ENCODE data around the gene HYAL1.

HYAL1 gene, protein sequence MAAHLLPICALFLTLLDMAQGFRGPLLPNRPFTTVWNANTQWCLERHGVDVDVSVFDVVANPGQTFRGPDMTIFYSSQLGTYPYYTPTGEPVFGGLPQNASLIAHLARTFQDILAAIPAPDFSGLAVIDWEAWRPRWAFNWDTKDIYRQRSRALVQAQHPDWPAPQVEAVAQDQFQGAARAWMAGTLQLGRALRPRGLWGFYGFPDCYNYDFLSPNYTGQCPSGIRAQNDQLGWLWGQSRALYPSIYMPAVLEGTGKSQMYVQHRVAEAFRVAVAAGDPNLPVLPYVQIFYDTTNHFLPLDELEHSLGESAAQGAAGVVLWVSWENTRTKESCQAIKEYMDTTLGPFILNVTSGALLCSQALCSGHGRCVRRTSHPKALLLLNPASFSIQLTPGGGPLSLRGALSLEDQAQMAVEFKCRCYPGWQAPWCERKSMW

DNA sequence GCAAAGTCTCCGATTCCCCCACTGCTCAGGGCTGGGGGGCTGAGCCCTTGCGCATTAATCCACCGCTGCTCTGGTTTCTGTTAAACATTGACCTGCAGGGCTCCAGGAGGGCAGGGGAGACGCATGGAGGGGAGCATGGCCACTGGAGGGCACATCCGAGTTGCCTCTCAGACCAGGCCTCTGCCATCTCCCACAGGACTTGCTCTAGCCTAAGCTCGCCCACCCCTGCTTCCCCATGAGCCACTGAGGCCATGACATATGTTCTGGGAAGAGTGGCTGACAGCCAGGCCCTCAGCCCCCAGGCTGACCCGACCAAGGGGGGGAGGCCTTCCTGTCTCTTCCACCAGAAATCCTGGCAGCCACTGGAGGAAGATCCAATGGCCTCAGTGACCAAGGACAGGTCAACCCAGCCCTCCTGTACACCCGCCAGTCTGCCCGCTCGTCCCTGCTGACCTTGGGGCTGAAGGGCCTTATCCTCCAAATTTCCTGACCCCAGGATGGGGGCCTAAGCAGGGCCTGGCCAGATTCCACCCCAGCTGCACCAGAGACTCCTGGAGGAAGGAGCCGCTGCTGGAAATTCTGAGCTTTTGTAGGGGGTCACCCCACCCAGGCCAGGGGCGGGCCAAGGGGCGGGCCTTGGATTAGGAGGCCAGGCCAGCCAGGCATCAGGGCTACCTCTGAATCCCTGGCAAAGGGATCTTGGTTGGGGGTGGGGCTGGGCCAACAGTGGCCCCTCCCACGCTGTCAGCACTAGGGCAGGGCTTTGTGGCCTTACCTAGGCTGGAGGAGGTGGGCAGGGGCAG, at the start of gene HYAL1:
HYAL1 (minus strand) TSS at position 562 of the 803 bp plus-strand sequence. CDS start 618 bp downstream, outside the sequence.
- no peak for DNase-seq

DNA sequence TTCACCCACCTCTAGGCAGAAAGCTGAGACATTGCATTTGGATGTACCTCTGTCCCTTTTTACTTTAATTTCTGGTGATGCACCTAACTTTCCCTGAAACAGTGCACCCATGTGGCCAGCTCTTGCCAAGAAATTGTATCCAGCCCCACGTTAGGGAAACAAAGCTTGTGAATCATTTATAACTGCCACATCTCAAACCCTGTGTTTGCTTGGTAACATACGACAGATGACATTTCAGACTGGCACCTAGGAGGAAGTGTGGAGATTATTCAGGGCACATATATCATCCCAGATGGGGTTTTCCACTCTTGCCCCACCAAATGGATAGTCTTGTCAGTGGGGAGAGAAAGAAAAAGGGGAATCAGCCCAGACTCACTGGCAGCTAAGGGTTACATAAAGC, 49.4 kb upstream of the HYAL1 start:
- DNase-seq: no peak

DNA sequence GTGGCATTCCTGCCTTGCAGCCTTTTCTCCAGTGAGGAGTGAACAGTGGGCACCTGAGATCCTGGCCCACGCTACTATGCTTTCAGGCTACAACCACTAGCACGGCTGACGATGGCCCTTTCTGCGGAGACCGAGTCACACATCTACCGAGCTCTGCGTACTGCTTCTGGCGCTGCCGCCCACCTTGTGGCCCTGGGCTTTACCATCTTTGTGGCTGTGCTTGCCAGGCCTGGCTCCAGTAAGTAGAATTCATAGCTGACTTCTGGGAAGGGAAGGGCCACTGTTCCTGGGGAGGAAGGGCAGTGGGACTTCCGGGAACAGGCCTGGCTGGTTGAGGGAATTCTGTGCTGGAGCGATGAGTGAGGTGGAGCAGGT, 47.9 kb upstream of the HYAL1 start:
- no peak for DNase-seq

DNA sequence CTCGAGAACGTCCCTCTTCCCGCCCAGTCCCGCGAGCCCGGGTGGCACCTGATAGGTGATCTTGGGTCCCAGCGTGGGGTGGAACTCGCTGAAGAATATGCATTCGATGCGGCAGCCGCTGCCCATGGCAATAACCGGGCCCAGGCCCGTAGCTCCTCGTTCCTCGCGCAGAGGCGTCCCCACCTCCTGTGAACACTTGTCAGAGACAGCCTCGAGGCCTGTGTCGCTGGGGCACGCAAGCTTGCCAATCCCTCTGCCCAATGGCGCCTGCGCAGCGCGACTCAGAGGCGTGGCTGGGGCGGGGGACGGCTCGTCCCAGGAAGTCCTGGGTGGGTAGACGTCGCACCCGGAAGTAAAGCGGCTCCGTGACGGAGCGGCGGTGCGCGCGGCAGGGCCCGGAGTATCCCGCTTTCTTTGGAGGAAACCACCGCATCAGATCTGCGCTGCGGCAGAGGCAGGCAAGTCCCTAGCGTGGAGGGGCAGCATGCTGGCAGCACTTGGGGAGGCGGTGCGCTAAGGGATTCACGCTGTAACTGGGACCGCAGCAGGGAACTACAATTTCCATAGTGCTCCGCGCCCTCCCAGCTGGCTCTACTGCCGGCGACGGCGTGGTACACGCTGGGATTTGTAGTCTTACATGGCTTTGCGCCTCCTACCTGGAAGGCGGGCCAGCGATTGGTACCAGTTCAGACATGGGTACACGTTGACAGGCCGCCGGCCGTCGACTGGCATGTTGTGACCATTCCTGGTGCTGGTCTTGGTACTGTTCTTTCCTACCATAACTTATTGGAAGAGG, 47.4 kb upstream of the HYAL1 start, which contains the start of the genes CYB561D2 and NPRL2:
CYB561D2 (plus strand) TSS at position 336 of the 796 bp plus-strand sequence. CDS start 572 bp downstream, outside the sequence.
NPRL2 (minus strand) TSS at position 249 of the 796 bp plus-strand sequence; CDS start at position 126, 123 bp downstream.
- DNase-seq: peak; percentile 97 to 99

DNA sequence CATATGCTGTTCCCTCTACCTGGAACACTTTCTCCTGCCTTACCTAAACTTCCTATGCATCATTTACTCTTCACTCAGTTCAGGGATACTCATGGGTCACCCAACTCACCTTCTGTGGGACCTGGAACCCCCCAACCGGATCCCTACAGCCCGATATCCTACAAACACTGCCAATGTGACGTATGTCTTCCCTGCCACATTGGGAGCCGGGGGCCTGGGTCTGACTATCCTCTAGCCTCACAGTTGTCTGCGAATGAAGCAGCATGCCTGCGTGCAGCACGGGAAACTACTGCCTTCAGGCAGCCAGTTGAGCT, 46.8 kb upstream of the HYAL1 start:
- DNase-seq: no peak

DNA sequence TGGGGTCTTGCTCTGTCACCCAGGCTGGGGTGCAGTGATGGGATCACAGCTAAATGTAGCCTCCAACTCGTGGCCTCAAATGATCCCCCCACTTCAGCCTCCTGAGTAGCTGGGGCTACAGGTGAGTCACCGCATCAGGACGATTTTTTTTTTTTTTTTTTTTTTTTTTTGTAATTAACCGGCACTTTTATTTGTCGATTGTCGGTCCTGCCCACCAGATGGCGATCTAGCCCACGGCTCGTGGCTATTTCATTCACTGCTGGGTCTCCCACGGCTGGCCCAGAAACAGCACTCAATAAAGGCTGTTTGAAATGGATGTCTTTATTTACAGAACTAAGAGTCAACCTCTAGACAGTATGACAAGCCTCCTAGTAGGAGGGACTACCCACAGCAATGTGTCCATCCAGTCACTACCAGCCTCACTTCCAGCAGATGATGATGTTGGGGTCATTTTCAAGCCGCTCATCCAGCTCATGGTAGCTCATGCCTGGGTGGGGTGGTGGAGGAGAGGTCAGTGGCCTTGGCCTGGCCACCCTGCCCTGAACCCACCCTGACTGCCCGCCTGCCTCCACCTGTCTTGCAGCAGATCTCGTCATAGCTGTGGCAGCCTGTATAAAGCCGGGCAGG, 43.9 kb upstream of the HYAL1 start:
- DNase-seq: peak; percentile 61 to 64

DNA sequence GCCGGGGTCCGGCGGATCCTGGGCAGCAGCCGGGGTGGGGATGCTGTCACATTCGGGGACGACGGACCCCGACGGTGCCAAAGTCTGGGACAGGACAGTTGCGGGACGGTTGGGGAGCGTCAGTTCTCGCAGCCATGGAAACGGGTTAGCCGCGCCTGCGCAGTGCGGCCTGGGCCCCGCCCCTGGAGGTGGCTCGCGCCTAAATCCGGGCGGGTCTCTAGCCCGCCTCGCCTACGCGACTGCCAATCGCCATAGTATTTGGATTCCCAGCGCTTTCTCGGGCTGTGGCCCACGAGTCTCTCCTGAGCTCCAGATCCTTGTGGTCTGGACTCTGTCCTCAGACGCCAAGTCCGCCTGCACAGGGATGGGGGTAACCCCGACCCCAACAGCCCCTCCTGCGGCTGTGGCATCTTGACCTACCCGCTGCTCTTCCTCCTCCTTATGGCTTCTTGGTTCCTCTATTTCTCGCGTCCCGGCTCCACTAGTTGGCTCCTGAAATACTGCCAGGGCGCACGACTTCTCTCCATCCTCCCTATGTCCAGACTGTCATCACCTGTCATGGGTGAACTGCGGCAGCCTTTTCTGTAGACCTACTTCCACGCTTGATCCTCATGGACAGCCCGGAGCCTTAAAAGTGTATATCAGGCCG, 42.3 kb upstream of the HYAL1 start, which contains the start of gene ZMYND10:
ZMYND10 (minus strand) TSS at position 147 of the 649 bp plus-strand sequence. CDS start 153 bp downstream, outside the sequence.
- DNase-seq: peak; percentile 77 to 78

DNA sequence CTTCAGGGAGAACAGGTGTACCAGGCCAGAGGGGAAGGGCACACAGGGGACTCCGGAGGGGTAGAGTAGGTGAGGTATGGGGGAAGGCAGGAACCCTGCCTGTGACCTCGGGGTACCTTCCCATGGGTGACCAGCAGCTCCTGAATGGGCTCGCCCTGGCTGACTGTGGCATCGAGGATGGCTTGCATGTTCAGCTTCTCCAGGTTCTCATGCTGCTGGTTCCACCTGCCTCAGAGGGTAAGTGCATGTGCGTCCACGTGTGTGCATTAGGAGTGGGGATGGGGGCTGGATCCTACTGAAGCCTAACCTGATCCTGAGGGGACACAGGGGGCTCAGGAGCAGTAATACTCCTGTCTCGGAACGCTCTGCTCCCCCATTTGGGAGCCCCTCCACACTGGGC, 41.6 kb upstream of the HYAL1 start:
- DNase-seq: no peak

DNA sequence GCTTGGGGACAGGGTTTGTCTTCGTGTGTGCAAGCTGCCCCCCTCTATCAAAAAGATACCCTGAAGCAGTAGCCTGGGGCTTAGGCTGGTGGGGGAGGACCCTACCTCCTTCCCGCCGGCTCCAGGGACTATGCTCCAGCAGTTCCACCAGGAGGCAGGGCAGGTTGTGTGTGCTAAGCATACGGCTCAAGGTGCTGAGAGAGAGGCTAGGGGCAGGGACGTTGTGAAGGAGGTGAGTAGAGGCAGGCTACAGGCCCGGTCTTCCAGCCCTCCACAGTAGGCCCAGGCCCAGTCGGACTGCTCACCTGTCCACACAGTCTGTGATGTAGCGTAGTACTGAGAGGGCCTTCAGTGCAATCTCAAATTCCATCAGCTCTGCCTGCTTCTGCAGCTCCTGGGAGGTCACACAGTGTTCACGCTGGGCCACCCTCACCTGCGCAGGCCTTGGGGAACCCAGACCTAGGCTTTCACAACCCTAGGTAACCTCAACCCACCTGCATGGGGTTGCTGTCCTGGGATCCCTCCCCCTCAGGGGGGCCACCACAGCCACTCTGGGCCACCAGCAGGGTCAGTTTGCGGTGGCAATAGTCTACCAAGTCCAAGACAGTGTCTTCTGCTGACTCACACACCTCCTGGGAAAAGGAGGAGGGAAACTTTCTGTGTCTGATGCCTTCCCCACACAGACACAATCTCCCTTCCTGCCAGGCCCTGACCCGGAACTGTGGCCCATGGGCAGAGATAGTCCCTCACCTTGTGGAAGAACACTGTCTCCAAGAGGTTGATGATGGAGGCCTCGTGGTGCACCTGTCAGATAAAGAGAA, 39.6 kb upstream of the HYAL1 start:
- DNase-seq: no peak

DNA sequence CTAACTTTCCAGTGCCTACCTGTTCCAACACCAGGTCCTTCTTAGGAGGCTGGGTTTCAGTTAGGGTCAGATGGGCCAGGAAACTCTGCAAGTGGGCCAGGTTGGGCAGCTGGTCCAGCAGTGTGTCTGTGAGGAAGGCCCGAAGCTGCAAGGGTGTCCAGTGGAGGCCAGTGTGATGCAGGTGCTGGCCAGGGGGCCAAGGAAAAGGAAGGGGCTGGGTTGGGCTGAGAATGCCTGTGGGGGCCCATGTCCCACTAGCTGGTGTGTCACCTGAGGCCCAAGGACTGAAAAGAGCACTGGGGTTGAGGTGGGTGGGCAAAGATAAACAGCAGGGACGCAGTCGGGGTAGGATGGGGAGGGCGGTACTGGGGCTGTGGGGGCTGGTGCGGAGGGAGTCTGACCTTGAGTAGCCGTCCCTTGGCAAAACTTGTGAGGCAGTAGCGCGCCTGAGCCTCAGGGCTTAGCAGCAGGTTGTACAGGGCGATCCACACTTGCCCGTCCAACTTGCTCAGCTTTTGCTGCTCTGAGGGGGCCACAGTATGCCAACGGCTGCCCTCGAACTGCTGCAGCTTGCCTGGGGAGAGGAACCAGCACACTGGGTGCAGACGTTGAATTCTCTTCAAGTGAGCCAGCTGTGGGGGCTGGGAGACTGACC, 38.7 kb upstream of the HYAL1 start:
- no peak for DNase-seq

DNA sequence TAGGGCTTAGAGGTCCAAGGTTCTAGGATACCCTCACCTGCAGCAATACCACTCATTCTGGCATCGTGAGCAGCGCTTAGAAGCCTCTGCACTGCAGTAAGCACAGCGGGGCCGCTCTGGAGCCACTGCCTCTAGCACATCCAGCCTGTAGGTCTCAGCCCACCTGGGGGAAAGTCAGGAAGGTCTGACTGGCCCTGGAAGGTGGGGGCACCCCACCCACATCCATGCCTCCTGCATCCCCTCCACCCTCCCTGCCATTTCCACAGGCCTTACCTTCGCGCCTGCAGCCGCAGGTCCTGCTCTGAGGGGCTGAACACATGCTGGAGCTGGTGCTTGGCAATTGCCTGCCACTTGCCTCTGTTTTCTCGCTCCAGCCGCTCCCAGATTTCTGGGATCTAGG, 38.2 kb upstream of the HYAL1 start:
- no peak for DNase-seq

DNA sequence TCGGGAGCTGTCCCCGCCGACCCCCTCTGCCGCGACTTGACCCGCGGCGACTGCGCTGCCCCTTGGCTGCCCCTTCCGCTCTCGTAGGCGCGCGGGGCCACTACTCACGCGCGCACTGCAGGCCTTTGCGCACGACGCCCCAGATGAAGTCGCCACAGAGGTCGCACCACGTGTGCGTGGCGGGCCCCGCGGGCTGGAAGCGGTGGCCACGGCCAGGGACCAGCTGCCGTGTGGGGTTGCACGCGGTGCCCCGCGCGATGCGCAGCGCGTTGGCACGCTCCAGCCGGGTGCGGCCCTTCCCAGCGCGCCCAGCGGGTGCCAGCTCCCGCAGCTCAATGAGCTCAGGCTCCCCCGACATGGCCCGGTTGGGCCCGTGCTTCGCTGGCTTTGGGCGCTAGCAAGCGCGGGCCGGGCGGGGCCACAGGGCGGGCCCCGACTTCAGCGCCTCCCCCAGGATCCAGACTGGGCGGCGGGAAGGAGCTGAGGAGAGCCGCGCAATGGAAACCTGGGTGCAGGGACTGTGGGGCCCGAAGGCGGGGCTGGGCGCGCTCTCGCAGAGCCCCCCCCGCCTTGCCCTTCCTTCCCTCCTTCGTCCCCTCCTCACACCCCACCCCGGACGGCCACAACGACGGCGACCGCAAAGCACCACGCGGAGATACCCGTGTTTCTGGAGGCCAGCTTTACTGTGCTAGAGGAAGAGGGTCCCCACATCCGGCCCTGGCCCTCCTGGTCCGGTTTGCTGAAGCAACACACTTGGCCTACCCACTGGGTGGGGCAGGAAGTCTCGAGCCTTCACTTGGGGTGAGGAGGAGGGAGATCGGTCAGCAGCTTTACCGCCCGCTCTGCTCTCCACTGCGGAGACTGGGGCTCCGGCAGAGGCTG, 37.3 kb upstream of the HYAL1 start, which contains the start of gene RASSF1:
RASSF1 (minus strand) TSS at position 389 of the 882 bp plus-strand sequence; CDS start at position 358, 31 bp downstream.
- DNase-seq: peak; percentile 64 to 68

DNA sequence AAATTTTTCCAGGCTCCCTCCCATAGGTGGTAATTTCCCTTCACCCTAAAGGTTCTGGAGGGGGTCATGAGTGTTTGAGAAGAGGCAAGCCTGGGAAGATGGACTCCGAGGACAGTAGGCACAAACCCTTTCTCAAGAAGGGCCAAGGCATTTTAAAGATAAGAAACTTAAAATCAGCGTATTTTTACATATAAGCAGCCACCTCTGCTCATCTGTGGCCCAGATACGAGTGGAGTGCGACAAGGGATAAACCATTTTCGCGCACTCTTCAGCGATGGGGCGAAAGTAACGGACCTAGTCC, 36.7 kb upstream of the HYAL1 start:
- DNase-seq: no peak

DNA sequence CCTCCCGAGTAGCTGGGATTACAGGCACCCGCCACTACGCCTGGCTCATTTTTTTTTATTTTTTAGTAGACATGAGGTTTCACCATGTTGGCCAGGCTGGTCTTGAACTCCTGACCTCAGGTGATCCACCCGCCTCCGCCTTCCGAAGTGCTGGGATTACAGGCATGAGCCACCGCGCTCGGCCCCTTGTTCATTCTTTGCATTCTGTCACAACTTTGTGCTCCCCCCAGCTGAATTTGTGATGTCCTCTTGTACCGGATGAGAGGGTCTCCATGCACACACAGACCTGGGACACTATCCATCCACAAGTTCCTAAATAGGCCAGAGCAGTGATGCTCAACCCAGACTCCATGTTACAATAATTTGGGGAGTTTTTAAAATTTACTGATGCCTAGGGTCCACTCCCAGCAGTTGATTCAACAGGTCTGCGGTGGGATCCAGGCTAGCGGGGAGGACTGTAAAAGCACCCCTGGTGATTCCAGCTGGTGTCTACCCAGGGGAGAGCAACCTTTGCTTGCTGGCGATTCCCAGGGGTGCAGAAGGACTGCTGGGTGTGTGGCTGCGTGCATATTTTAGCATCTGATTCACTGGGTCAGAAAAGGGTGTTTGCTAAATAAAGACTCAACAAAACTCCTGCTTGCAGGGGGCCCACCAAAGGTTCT, 36.2 kb upstream of the HYAL1 start:
- DNase-seq: no peak

DNA sequence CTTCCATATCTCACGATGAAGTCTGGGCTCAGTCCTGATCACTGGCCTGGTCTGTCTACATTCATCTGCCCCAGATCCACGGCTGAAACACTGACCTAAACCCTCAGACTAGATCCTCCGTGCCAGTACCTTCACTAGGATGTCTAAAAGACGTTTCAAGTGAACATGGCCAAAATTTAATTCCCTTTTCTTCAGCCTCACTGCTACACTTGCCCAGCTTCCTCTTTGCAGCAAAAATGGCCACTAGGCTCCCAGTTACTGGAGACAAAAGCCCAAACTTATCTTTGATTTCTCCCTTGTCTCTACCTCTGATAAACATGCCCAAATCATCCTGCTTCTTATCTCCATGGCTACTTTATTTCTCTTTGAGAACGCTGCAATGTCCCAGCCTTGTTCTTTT, 35.6 kb upstream of the HYAL1 start:
- no peak for DNase-seq

DNA sequence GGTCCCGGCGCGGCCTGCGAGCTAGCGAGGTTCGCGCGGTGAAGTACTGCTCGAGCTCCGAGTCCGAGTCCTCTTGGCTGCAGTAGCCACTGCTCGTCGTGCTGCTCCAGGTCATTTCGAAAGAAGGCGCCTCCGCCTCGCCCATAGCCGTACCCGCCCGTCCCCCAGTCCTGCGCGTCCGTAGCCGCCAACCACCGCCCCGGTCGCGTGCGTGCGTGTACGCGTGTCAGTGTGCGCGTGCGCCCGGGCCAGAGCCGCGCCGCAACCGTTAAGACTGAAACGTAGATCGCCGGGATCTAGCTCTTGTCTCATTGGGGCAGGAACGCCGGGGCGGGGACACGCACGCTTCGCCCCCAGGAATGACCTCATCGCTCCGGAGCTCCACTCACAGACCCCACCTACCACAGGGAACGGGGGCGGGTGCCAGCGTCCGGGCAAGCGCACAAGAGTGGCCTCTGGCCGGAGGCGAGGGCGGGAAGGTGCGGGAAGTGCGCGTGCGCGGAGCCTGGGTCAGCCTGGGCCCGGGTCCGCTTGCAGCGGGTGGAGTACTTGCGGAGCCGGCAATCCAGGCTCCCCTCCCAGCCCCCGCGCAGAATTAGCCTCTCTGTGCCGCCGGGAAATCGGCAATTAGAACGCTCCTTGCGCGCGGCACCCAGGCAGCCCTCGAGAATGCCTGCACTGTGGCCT, 33.9 kb upstream of the HYAL1 start:
- peak; percentile 94 for DNase-seq

DNA sequence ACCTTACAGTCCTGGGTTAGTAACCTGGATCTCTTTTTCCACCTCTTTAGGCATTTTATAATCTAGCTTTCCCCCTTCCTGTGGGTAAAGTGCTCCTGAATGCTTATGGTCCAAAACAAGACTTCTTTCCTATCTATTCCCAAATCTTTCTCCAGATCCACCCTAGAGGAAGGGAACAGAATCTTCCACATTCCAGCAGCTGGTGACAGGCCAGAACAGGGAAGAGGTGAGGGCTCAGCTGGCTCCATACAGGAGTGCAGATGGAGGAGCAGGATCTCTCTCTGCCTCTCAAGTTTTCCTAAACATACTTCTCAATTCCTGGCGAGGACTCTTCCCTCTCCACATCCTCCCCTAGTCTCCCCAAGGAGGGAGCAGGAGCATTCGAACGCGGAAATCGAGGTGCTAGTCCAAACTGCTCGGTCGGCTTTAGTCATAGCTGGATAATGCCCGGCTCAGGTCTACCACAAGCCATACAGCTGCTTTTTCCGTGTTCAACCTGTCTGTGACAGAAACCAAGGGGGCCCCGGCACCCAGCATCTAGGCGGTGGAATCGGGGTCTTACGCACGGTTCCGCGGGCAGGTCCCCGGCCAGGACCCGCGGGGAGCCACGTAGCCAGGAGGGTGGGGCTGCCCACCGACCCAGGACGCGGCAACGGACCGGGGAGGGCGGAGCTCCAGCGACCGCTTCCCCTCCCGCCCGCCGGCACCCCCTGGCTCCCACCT, 33.2 kb upstream of the HYAL1 start:
- DNase-seq: no peak
